Endodermal cell (in vitro differentiated cells): ENCODE measurements around the gene AKR1D1. TPM values are rescaled to one million over a fixed set of nuclear protein-coding genes. Genes with fewer than 3 reads are reported as not detected.
A peak's percentile ranks its signal among the peaks of the same experiment; 100 is the strongest.
"Not testable (repeated sequence)": the region's sequence is repeated elsewhere in the genome, so short reads cannot be mapped to it uniquely, and the experiment has no call there.

Experiments used
- DNase-seq: peaks from one replicate; pipeline ENCODE4 v3.0.0-alpha.2; 2017
- H3K27ac ChIP-seq: 2 replicates; pipeline ENCODE4 v1.5.1; 2013; ENCODE audit warnings: mild to moderate bottlenecking, low read depth, low read length, moderate library complexity
- H3K27me3 ChIP-seq: 2 replicates; pipeline ENCODE4 v1.6.1; 2013; ENCODE audit warnings: mild to moderate bottlenecking, low read length, moderate library complexity; ENCODE audit not compliant: insufficient read depth, control insufficient read depth, poor library complexity, severe bottlenecking
- H3K36me3 ChIP-seq: 2 replicates; pipeline ENCODE4 v1.7.0; 2013; ENCODE audit warnings: mild to moderate bottlenecking, low read length, moderate library complexity; ENCODE audit not compliant: control insufficient read depth, insufficient read depth
- H3K4me1 ChIP-seq: one replicate; pipeline ENCODE4 v1.7.0; 2013; ENCODE audit warnings: low read length; ENCODE audit not compliant: control insufficient read depth, insufficient read depth
- H3K4me3 ChIP-seq: 2 replicates; pipeline ENCODE4 v1.5.1; 2013; ENCODE audit warnings: mild to moderate bottlenecking, low read length, moderate library complexity
- H3K9ac ChIP-seq: 2 replicates; pipeline ENCODE4 v1.6.1; 2013; ENCODE audit warnings: mild to moderate bottlenecking, low read length, moderate library complexity; ENCODE audit not compliant: poor library complexity, severe bottlenecking; ENCODE audit errors: extremely low read depth
- H3K9me3 ChIP-seq: 2 replicates; pipeline ENCODE4 v1.6.1; 2013; ENCODE audit warnings: mild to moderate bottlenecking, low read length, moderate library complexity; ENCODE audit not compliant: control insufficient read depth
- H3K27ac Mint-ChIP-seq: 2 replicates; pipeline ENCODE4 v1.8.0; 2020; ENCODE audit warnings: mixed read lengths
- H3K27me3 Mint-ChIP-seq: 2 replicates; pipeline ENCODE4 v1.8.0; 2021; ENCODE audit warnings: mild to moderate bottlenecking, mixed read lengths; ENCODE audit not compliant: insufficient read depth
- H3K36me3 Mint-ChIP-seq: 2 replicates; pipeline ENCODE4 v1.8.0; 2020; ENCODE audit warnings: low read depth, mixed read lengths
- H3K4me1 Mint-ChIP-seq: 2 replicates; pipeline ENCODE4 v1.8.0; 2020; ENCODE audit warnings: mixed read lengths
- H3K4me3 Mint-ChIP-seq: 2 replicates; pipeline ENCODE4 v1.8.0; 2020; ENCODE audit warnings: mild to moderate bottlenecking, moderate library complexity, mixed read lengths
- H3K9me3 Mint-ChIP-seq: 2 replicates; pipeline ENCODE4 v1.8.0; 2020; ENCODE audit warnings: mild to moderate bottlenecking, mixed read lengths
- CTCF ChIP-seq: fragments of 200-600 bp; sonication (generic); conservative IDR thresholded peaks from 2 replicates; pipeline ENCODE4 v1.5.0; 2021; ENCODE audit warnings: antibody characterized with exemption, mild to moderate bottlenecking
- WGBS, 2 experiments: methylation state at CpG; one replicate each; pipeline versions ENCODE4 v1.1.5 to v1.1.7; 2013; ENCODE audit warnings: missing lambda C conversion rate in 2 of 2, mixed read lengths in 1 of 2; ENCODE audit not compliant: insufficient coverage in 1 of 2, insufficient read length in 1 of 2; 5-methylcytosine and 5-hydroxymethylcytosine counted together
- total RNA-seq, 2 donors: library from RNA; stranded (reverse); fragmentation: NEBNext Ultra II Directional in 1 of 2; extraction: Animal tissue kit (Norgen Biotek cat#: 25700) in 1 of 2; gene quantifications; 2 replicates in 1 of 2; 3 replicates in 1 of 2; pipeline ENCODE4 v1.2.1, GENCODE V29; 2021

The AKR1D1 gene
- total RNA-seq, 2 donors from 2014 or later = not detected

GRCh38 chr7:138144958-138145357 is 68.7 kb downstream of the AKR1D1 start:
- Mint-ChIP-seq H3K4me3 (no peak overlapping the region), H3K4me1 (no peaks in the 10 kb centered on the region), H3K36me3 (no peaks in the 10 kb centered on the region), H3K27me3 (no peaks in the 10 kb centered on the region), H3K9me3 (peaks cover 23% of the 10 kb centered on the region), H3K27ac (no peak overlapping the region)
- Histone ChIP-seq H3K4me3 (no peak overlapping the region), H3K36me3 (no peaks in the 10 kb centered on the region), H3K9me3 (peaks cover 17% of the 10 kb centered on the region), H3K27ac (no peak overlapping the region), H3K4me1 (no peaks in the 10 kb centered on the region), H3K27me3 (no peaks in the 10 kb centered on the region), H3K9ac (no peak overlapping the region)
- no peak for DNase-seq
- no peak for TF ChIP-seq CTCF
- 94 to 100% methylated on average over 1 to 2 of the region's 2 CpGs for WGBS, 2 experiments

GRCh38 chr7:138146221-138146620 is 70.0 kb downstream of the AKR1D1 start:
- not testable (repeated sequence) for DNase-seq, H3K9ac ChIP-seq, H3K27ac ChIP-seq, H3K4me3 Mint-ChIP-seq, H3K4me3 ChIP-seq, H3K4me1 ChIP-seq, H3K4me1 Mint-ChIP-seq, H3K27me3 ChIP-seq, H3K27ac Mint-ChIP-seq, H3K27me3 Mint-ChIP-seq, H3K36me3 Mint-ChIP-seq, H3K36me3 ChIP-seq
- 96 to 100% methylated on average over 1 to 19 of the region's 19 CpGs for WGBS, 2 experiments
- peaks cover 23% of the 10 kb centered on the region for H3K9me3 Mint-ChIP-seq
- H3K9me3 ChIP-seq = peaks cover 17% of the 10 kb centered on the region

GRCh38 chr7:138146757-138147734 is 70.8 kb downstream of the AKR1D1 start:
- not testable (repeated sequence) for H3K4me3 Mint-ChIP-seq, H3K36me3 ChIP-seq, H3K27ac Mint-ChIP-seq, H3K27me3 ChIP-seq, H3K9ac ChIP-seq, H3K27ac ChIP-seq, H3K4me1 Mint-ChIP-seq, H3K36me3 Mint-ChIP-seq, H3K4me1 ChIP-seq, H3K27me3 Mint-ChIP-seq, DNase-seq
- H3K9me3 Mint-ChIP-seq = peaks cover 23% of the 10 kb centered on the region
- Histone ChIP-seq H3K9me3 (peaks cover 17% of the 10 kb centered on the region), H3K4me3 (peak overlapping the region; percentile 69)
- WGBS, 2 experiments = 93 to 96% methylated on average over 24 to 32 of the region's 32 CpGs

- peaks cover 8% of the 10 kb centered on the region for H3K9me3 Mint-ChIP-seq
- H3K27ac ChIP-seq = no peak overlapping the region
- no peak overlapping the region for H3K4me3 Mint-ChIP-seq
- H3K36me3 Mint-ChIP-seq = no peaks in the 10 kb centered on the region
- no peaks in the 10 kb centered on the region for H3K27me3 Mint-ChIP-seq
- H3K36me3 ChIP-seq = no peaks in the 10 kb centered on the region
- no peaks in the 10 kb centered on the region for H3K27me3 ChIP-seq
- DNase-seq = no peak
- H3K9ac ChIP-seq = no peak overlapping the region
- H3K27ac Mint-ChIP-seq = no peak overlapping the region
- TF ChIP-seq CTCF = no peak
- no peaks in the 10 kb centered on the region for H3K4me1 ChIP-seq
- WGBS, 2 experiments = 92 to 100% methylated on average over 2 to 4 of the region's 4 CpGs
- H3K9me3 ChIP-seq = peaks cover 15% of the 10 kb centered on the region
- no peaks in the 10 kb centered on the region for H3K4me1 Mint-ChIP-seq
- no peak overlapping the region for H3K4me3 ChIP-seq
Observed at GRCh38 chr7:138151731-138152577, 75.7 kb downstream of the AKR1D1 start.
